Effector memory CD4-positive, alpha-beta T cell (primary cell): Measurements from ENCODE around the gene CMSS1.

Source experiments
- DNase-seq, 3 donors: peaks; one replicate each; pipeline ENCODE4 v3.0.0-alpha.2; 2020
- H3K27ac ChIP-seq: 2 replicates; pipeline ENCODE4 v1.7.0; 2013; ENCODE audit warnings: mild to moderate bottlenecking, low read length, moderate library complexity; ENCODE audit not compliant: insufficient read depth, poor library complexity, severe bottlenecking
- H3K27me3 ChIP-seq: replicated peaks from 2 replicates; pipeline ENCODE4 v1.7.0; 2013; ENCODE audit warnings: mild to moderate bottlenecking, low read length; ENCODE audit not compliant: insufficient read depth, control insufficient read depth, poor library complexity, severe bottlenecking
- H3K36me3 ChIP-seq: 2 replicates; pipeline ENCODE4 v1.7.0; 2013; ENCODE audit warnings: mild to moderate bottlenecking, low read length, moderate library complexity; ENCODE audit not compliant: control insufficient read depth, insufficient read depth
- H3K4me1 ChIP-seq: 2 replicates; pipeline ENCODE4 v1.7.0; 2013; ENCODE audit warnings: low read length, mild to moderate bottlenecking; ENCODE audit not compliant: control insufficient read depth, insufficient read depth, poor library complexity, severe bottlenecking
- H3K4me3 ChIP-seq: 2 replicates; pipeline ENCODE4 v1.7.0; 2013; ENCODE audit warnings: low read length, low read depth, mild to moderate bottlenecking; ENCODE audit not compliant: insufficient read depth, poor library complexity, severe bottlenecking
- H3K9me3 ChIP-seq: 2 replicates; pipeline ENCODE4 v1.7.0; 2013; ENCODE audit warnings: mild to moderate bottlenecking, low read length, moderate library complexity; ENCODE audit not compliant: control insufficient read depth

The CMSS1 gene

GRCh38 chr3:99850608-99851007, 32.9 kb downstream of the CMSS1 start:
- Histone ChIP-seq H3K4me1 (no peaks in the 10 kb centered on the region), H3K27me3 (no peaks in the 10 kb centered on the region)

GRCh38 chr3:99851955-99852354, 34.3 kb downstream of the CMSS1 start:
- no peaks in the 10 kb centered on the region for H3K9me3 ChIP-seq
- H3K27me3 ChIP-seq, result no peaks in the 10 kb centered on the region
- no peak for DNase-seq
- no peak overlapping the region for H3K27ac ChIP-seq
- H3K36me3 ChIP-seq, result no peaks in the 10 kb centered on the region
- no peaks in the 10 kb centered on the region for H3K4me1 ChIP-seq
- no peak overlapping the region for H3K4me3 ChIP-seq

More at GRCh38 chr3:99850608-99851007, 32.9 kb downstream of the CMSS1 start:
- no peaks in the 10 kb centered on the region for H3K36me3 ChIP-seq
- H3K9me3 ChIP-seq, result no peaks in the 10 kb centered on the region
- no peak for DNase-seq
- no peak overlapping the region for H3K27ac ChIP-seq
- H3K4me3 ChIP-seq, result no peak overlapping the region

GRCh38 chr3:99852851-99853250, 35.2 kb downstream of the CMSS1 start:
- Histone ChIP-seq H3K9me3 (no peaks in the 10 kb centered on the region), H3K4me1 (no peaks in the 10 kb centered on the region), H3K27me3 (no peaks in the 10 kb centered on the region), H3K27ac (no peak overlapping the region), H3K36me3 (no peaks in the 10 kb centered on the region), H3K4me3 (no peak overlapping the region)
- no peak for DNase-seq

- Histone ChIP-seq H3K27me3 (no peaks in the 10 kb centered on the region), H3K4me1 (no peaks in the 10 kb centered on the region), H3K36me3 (no peaks in the 10 kb centered on the region)
These were observed 37.2 kb downstream of the CMSS1 start for GRCh38 chr3:99854756-99855298.

GRCh38 chr3:99855900-99856299, 38.2 kb downstream of the CMSS1 start:
- no peak for DNase-seq
- H3K4me1 ChIP-seq, result no peaks in the 10 kb centered on the region
- H3K9me3 ChIP-seq, result no peaks in the 10 kb centered on the region
- no peaks in the 10 kb centered on the region for H3K27me3 ChIP-seq
- H3K27ac ChIP-seq, result no peak overlapping the region
- H3K4me3 ChIP-seq, result no peak overlapping the region
- H3K36me3 ChIP-seq, result no peaks in the 10 kb centered on the region

More at GRCh38 chr3:99854756-99855298, 37.2 kb downstream of the CMSS1 start:
- H3K27ac ChIP-seq, result no peak overlapping the region
- no peak for DNase-seq
- H3K9me3 ChIP-seq, result no peaks in the 10 kb centered on the region
- no peak overlapping the region for H3K4me3 ChIP-seq

- no peak for DNase-seq
- Histone ChIP-seq H3K4me1 (no peaks in the 10 kb centered on the region), H3K4me3 (no peak overlapping the region)
These were observed 39.0 kb downstream of the CMSS1 start for GRCh38 chr3:99856437-99857220.

GRCh38 chr3:99857278-99857677, 39.6 kb downstream of the CMSS1 start:
- Histone ChIP-seq H3K9me3 (no peaks in the 10 kb centered on the region), H3K4me3 (no peak overlapping the region), H3K27ac (no peak overlapping the region), H3K4me1 (no peaks in the 10 kb centered on the region), H3K27me3 (no peaks in the 10 kb centered on the region), H3K36me3 (no peaks in the 10 kb centered on the region)
- no peak for DNase-seq

More at GRCh38 chr3:99856437-99857220, 39.0 kb downstream of the CMSS1 start:
- no peaks in the 10 kb centered on the region for H3K36me3 ChIP-seq
- no peaks in the 10 kb centered on the region for H3K27me3 ChIP-seq
- H3K27ac ChIP-seq, result no peak overlapping the region
- H3K9me3 ChIP-seq, result no peaks in the 10 kb centered on the region

- Histone ChIP-seq H3K4me3 (no peak overlapping the region), H3K9me3 (no peaks in the 10 kb centered on the region), H3K27ac (no peak overlapping the region), H3K27me3 (no peaks in the 10 kb centered on the region), H3K36me3 (no peaks in the 10 kb centered on the region), H3K4me1 (no peaks in the 10 kb centered on the region)
- no peak for DNase-seq
These were observed 40.8 kb downstream of the CMSS1 start for GRCh38 chr3:99858469-99858868.

GRCh38 chr3:99859825-99860224, 42.2 kb downstream of the CMSS1 start:
- Histone ChIP-seq H3K4me1 (no peaks in the 10 kb centered on the region), H3K27ac (no peak overlapping the region)
- no peak for DNase-seq

GRCh38 chr3:99861216-99861615, 43.6 kb downstream of the CMSS1 start:
- Histone ChIP-seq H3K9me3 (no peaks in the 10 kb centered on the region), H3K4me3 (no peak overlapping the region), H3K27ac (no peak overlapping the region), H3K36me3 (no peaks in the 10 kb centered on the region), H3K27me3 (no peaks in the 10 kb centered on the region), H3K4me1 (no peaks in the 10 kb centered on the region)
- no peak for DNase-seq

More at GRCh38 chr3:99859825-99860224, 42.2 kb downstream of the CMSS1 start:
- H3K9me3 ChIP-seq, result no peaks in the 10 kb centered on the region
- H3K36me3 ChIP-seq, result no peaks in the 10 kb centered on the region
- H3K4me3 ChIP-seq, result no peak overlapping the region
- H3K27me3 ChIP-seq, result no peaks in the 10 kb centered on the region
